GM19035 (cell line): Measurements from ENCODE around the gene MTG1.
"Not testable (repeated sequence)": the region's sequence is repeated elsewhere in the genome, so short reads cannot be mapped to it uniquely, and the experiment has no call there.

ENCODE experiments used
- ATAC-seq: cut with Tn5 transposase; IDR thresholded peaks from one replicate; pipeline ENCODE4 v1.9.1; 2021; ENCODE audit not compliant: unreplicated experiment

MTG1 gene

DNA sequence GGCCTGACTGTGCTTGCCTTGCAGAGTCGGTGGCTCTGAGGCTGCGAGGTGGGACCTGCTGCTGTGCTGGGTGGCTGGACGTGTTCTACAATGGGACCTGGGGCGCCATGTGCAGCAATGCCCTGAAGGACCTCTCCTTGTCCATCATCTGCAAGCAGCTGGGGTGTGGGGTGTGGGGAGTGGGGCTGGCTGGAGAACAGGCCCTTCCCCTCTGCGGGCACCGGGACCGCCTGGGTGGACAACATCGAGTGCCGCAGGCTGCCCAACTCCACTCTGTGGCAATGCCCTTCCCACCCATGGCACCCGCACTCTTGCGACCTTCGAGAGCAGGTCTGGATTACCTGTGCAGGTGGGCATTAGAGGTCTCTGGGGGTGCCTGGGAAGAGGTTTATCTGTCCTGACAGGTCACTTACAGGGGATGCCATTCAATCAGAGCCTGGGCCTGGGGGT, 70.7 kb downstream of the MTG1 start:
- ATAC-seq, result no peak

DNA sequence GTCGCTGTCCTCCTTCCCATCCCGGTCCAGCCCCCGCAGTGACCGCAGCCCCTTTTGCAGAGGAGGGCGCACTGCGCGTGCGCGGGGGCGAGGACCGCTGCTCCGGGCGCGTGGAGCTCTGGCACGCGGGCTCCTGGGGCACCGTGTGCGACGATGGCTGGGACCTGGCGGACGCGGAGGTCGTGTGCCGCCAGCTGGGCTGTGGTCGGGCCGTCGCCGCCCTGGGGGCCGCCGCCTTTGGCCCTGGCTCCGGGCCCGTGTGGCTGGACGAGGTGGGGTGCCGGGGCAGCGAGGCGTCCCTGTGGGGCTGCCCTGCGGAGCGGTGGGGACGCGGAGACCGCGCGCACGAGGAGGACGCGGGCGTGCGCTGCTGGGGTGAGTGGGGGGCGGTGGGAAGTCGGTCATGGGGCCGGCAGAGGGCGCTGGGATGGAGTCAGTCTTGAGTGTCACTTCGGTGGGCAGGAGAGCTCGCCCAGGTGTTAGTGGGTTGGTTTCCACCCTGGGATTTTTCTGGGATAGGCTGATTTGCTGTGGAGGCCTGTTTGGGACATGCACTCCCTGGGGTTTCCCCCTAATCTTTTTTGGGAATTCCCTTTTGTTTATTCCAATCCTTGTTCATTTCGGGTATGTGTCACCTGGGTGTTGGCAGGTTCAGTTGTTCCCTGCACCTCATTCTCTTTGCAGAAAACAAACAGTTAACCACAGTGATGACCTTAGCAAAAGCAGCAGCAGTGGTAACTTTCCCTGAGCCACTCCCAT, 71.4 kb downstream of the MTG1 start:
- ATAC-seq, result no peak

DNA sequence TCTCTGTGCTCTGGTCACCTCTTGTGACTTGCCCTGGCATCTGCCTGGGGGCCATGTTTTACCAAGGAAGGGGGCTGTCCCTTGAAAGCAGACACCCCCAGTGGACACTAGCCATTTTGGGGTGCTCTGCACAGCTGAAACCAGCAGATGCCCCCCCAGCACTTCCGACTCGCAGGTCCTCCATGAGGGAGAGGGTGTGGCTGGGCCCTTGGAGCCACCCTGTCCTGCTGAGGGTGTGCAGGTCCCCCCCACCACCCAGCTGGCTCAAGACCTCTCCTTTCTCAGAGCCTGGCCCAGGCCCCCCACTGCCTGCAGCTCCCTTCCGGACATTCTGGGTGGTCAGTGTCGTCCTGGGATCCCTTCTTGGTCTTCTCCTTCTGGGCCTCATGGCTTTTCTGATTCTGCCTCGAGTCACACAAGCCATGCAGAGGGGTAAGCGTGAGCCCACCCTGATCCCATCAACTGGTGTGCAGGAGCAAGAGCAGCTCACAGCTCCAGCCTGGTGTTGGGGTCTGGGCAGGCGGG, 72.1 kb downstream of the MTG1 start:
- no peak for ATAC-seq

DNA sequence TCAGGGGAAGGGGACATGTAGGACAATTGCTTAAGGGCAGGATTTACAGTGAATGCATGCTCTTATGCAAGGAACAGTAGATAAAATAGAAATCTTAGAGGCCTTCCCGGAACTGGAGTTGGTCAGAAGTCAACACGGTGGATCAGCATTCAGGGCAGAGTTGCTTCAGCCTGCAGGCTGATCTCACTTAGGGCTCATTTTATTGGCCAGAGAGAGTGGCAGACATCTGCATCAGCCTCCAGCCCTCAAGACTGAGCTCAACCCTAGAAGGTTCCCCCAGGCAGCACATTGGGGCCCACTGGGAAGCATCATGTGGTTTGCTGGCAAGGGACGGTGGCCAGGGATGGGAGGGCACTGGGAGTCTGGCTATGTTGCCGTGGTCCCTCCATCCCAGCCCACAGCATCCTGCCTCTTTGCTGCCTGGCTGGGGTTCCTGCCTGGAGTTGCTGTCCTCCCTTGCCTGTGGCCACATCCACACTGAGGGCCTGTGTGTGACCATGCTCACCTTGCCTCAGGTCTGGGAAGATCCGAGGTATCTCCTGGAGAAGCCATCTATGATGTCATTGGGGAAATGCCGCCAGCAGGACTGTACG, 72.8 kb downstream of the MTG1 start:
- ATAC-seq, result no peak

DNA sequence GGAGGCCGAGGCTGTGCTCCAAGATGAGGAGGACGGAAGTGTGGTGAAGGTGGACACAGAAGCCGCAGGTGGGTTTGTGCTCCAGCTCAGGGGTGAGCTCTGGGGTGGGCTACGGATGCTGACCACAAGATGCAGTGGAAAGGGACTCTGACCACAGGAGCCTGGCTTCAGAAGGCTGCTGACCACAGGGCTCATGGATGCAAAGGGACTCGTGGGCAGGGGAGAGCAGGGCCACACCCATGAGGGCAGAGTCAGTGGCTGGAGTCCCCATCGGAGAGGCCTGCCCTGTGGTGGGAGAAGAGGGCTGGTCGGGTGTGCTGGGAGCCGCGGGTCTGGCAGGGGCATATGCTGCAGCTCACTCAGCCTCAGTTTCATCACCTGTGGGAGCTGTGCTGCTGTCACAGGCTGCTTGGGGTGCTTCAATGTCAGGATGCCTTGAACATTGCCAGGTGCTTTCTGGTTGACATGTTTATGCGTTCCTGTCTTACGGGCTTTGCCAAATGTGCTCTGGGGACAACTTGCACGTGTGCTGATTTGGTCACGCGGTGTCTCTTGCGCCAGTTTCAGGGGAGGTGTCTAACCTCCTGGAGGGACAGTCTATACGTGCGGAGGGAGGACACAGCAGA, 73.4 kb downstream of the MTG1 start:
- no peak for ATAC-seq

DNA sequence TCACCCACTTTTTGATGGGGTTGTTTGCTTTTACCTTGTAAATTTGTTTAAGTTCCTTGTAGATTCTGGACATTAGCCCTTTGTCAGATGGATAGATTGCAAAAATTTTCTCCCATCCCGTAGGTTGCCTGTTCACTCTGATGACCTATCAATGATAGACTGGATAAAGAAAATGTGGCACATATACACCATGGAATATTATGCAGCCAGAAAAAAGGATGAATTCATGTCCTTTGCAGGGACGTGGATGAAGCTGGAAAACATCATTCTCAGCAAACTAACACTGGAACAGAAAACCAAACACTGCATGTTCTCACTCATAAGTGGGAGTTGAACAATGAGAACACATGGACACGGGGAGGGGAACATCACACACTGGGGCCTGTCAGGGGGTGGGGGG, 75.2 kb downstream of the MTG1 start:
- not testable (repeated sequence) for ATAC-seq

DNA sequence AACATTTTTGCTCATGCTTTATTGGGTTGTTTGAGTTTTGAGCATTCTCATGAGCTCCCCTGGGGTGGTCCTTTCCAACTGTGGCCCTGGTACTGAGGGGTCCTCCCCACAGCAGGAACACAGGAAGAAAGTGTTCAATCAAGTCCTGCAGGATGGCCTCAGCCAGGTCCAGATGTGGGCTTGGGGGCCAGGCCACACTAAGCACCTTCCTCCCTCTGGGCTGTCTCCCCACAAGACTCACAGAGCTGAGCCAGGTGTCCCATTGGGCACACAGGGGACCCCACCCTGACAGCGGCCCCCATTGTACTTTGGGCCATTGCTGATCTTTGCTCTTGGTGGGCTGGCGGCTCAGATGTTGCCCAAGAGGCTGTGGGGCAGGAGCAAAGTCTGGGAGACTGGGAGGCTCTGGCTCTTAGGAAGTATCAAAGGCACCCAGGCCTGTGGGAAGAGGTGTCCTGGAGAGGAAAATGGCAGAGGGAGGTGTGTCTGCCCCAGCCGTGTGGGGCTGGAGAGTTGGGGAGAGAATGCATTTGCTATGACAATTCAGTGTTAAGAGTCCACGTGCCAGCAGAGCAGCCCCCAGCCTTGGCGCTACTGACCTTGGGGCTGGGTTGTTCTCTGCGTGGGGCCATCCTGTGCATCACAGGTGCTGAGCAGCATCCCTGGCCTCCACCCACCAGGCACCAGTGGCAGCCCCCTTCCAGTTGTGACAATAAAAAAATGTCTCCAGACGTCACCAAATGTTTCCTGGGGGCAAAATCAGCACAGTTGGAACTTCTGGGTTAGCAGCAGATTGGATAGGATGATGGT, 77.5 kb downstream of the MTG1 start:
- no peak for ATAC-seq
